ENCODE data around the gene LBP.
"Not testable (repeated sequence)": the region's sequence is repeated elsewhere in the genome, so short reads cannot be mapped to it uniquely, and the experiment has no call there.

The LBP gene

DNA sequence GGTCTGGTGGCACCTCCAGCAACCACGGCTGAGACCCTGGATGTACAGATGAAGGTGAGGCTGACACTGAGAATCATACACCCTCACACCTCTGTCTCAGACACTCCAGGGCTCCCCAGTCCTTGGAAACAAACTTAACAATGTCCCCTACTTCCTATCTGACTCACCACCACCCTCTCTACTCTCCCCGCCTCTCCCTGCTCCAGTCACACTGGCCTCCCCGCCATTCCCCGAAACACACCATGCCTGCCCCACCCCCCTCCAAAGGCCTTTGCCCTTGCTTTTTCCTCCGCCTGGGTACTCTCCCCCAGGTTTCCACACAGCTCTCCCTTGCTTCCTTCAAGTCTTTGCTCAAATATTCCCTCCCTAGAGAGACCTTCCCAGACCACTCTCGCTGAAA, 26.1 kb upstream of the LBP start:
- no peak for DNase-seq (ENCODE audit: low read depth)

GRCh38 chr20:38321959-38322598, 24.2 kb upstream of the LBP start:
- DNase-seq (ENCODE audit: low read depth), result no peak

DNA sequence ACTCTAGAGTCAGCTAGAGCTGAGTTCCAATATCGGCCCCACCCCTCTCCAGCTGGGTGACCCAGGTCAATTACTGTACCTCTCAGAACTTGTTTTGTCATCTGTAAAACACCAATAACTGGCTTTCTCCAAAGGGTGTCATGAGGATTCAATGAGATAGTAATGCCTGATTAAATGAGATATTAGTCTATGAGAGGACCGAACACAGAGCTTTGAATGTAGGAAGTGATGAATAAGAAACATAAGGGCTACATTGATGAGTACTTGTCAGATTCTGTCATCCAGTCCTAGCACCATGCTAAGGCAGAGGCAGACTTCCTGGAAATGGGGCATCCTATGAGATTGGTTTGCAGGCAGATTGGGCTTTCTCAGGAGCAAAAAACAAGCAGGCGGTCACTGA, 22.1 kb upstream of the LBP start:
- DNase-seq (ENCODE audit: low read depth), result no peak

GRCh38 chr20:38325167-38325566, 21.1 kb upstream of the LBP start:
- DNase-seq (ENCODE audit: low read depth), result no peak

DNA sequence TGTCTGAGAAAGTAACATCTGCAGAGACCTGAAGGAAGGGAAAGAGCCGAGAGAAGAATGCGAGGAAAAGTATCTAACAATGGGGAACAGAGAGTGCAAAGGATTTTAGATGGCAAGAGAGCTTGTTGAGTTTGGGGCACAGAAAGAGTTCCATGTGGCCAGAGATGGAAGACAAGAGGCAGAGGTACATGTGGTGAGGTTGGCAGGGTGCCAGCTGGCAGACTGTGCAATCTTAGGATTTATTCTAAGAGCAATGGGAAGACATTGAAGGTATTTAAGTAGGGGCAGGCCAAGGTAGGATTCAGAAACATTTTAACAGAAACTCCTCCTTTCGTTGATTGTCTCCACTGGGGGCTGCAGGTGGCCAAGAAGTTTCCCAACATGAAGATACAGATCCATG, 20.4 kb upstream of the LBP start:
- DNase-seq (ENCODE audit: low read depth), result no peak

DNA sequence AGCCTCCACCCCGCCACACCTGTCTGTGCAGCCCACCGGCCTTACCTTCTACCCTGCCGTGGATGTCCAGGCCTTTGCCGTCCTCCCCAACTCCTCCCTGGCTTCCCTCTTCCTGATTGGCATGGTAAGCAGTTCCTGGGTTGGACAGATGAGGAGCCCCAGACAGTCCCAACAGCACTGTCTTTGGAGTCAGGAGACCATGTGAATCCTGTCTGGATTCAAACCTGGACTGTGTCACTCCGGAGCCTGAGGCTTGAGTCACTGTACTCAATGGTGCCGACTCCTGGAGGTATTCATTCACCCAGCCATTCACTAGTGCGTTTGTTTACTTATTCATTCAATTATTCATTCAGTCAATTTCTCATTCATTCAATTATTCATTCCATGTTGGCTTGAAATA, 20.0 kb upstream of the LBP start:
- no peak for DNase-seq (ENCODE audit: low read depth)

- no peak for DNase-seq (ENCODE audit: low read depth)
Observed at GRCh38 chr20:38330638-38331037, 15.6 kb upstream of the LBP start.

GRCh38 chr20:38331245-38331644, 15.0 kb upstream of the LBP start:
- no peak for DNase-seq (ENCODE audit: low read depth)

DNA sequence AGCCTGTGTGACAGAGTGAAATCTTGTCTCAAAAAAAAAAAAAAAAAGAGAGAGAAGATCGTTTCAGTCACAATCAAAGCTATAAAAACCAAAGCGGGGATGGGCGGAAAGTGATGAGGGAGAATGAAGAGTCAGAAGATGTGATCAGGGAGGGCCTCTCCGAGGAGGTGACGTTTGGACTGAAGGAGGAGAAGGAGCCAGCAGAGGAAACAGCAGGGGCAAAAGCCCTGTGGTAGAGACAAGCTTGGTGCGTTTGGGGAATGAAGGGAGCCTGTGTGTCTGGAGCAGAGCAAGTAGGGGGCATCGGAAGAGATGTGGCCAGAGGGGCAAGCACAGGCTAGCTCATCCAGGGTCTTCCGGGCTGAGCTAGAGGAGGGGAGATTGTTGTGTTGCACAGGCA, 14.5 kb upstream of the LBP start:
- no peak for DNase-seq (ENCODE audit: low read depth)

GRCh38 chr20:38334016-38334415, 12.3 kb upstream of the LBP start:
- no peak for DNase-seq (ENCODE audit: low read depth)

GRCh38 chr20:38336726-38337125, 9.6 kb upstream of the LBP start:
- DNase-seq (ENCODE audit: low read depth), result no peak

- no peak for DNase-seq (ENCODE audit: low read depth)
Observed at GRCh38 chr20:38337561-38338140, 8.6 kb upstream of the LBP start.

DNA sequence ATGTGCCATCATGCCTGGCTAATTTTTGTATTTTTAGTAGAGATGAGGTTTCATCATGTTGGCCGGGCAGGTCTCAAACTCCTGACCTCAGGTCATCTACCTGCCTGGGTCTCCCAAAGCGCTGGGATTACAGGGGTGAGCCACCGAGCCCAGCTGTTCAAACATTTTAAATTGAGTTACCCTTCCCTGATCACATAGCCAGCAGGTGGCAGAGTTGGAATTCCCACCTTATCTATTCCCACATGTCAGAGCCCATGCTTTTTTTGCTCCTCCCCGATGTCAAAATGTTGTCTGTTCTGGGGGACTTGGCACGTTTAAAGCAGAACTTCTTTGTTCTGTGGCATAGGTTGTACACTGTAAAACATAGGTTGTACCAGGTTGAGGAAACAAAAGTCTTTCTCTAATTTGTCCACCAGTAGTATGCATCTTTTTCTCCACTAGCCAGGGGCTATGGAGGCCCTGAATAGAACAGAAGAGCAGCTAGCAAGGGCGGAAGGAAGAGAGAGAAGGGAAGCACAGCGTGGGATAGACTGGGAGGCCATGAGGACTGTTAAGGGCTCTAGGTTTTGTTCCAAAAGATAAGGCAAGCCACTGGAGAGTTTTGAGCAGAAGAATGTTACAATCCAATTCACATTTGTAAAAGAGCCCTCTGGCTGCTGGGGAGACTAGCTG, 7.3 kb upstream of the LBP start:
- DNase-seq (ENCODE audit: low read depth), result no peak

GRCh38 chr20:38339521-38339896, 6.8 kb upstream of the LBP start:
- DNase-seq (ENCODE audit: low read depth), result not testable (repeated sequence)

- DNase-seq (ENCODE audit: low read depth), result no peak
Observed at GRCh38 chr20:38339997-38340396, 6.3 kb upstream of the LBP start.

DNA sequence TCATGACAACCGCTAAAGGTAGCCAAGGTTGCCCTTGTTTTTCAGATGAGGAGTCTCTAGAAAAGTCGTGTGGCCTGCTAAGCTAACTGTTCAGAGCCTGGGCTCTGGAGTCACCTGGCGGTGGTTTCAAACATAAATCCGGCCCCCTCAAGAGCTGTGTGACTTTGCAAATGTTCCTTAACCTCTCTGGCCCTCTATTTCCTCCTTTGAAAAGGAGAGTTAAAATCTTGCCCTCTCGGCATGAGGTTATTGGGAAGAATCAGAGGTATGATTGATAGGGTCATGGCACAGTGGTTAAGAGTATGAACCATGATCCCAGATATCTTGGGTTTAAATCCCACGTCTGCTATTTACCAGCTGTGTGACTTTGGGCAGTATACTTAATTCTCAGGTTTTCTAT, 5.6 kb upstream of the LBP start:
- DNase-seq (ENCODE audit: low read depth), result no peak

- DNase-seq (ENCODE audit: low read depth), result no peak
Observed at GRCh38 chr20:38342216-38342615, 4.1 kb upstream of the LBP start.

- no peak for DNase-seq (ENCODE audit: low read depth)
Observed at GRCh38 chr20:38342713-38343310, 3.5 kb upstream of the LBP start.

GRCh38 chr20:38343311-38344106, 2.8 kb upstream of the LBP start:
- no peak for DNase-seq (ENCODE audit: low read depth)

GRCh38 chr20:38344107-38344701, 2.1 kb upstream of the LBP start:
- no peak for DNase-seq (ENCODE audit: low read depth)

GRCh38 chr20:38345643-38346042, 639 bp upstream of the LBP start:
- no peak for DNase-seq (ENCODE audit: low read depth)

DNA sequence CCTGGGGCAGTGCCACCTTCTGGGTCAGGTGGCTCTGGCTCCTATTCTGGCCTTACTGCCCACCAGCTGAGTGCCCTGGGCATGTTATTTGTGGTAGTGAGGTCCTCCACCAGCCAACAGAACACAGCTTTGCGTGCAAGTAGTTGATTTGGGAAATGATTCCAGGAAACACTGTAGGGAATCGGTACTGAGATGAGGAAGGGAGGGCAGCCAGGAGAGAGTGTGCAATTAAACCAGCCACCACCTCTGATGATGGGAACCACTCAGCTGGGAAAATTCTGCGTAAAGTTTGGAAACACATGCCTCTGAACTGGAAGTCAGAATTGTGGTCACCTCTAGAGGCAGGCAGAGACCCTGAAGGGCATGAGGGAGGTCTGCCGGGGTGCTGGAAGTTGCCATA, 459 bp downstream of the LBP start:
- DNase-seq (ENCODE audit: low read depth), result no peak
